H9 (cell line): ENCODE measurements around the gene MED13L. TPM values are rescaled to one million over a fixed set of nuclear protein-coding genes. Genes with fewer than 3 reads are reported as not detected.

Source experiments
- DNase-seq: peaks from one replicate; pipeline ENCODE4 v3.0.0-alpha.2; 2017
- H2AFZ ChIP-seq: one replicate; pipeline ENCODE4 v1.6.1; 2013; ENCODE audit warnings: mild to moderate bottlenecking, low read length, control low read depth, moderate library complexity
- H2AK5ac ChIP-seq: 2 replicates; pipeline ENCODE4 v1.6.1; 2013; ENCODE audit warnings: low read length, control low read depth, mixed read lengths; ENCODE audit not compliant: insufficient read length
- H2BK120ac ChIP-seq: one replicate; pipeline ENCODE4 v1.6.1; 2013; ENCODE audit warnings: low read depth, mild to moderate bottlenecking, low read length, control low read depth, inconsistent platforms; ENCODE audit not compliant: poor library complexity, severe bottlenecking
- H2BK12ac ChIP-seq: 2 replicates; pipeline ENCODE4 v1.6.1; 2013; ENCODE audit warnings: low read length, control low read depth, mixed read lengths, low read depth; ENCODE audit not compliant: insufficient read length
- H2BK15ac ChIP-seq: 2 replicates; pipeline ENCODE4 v1.6.1; 2013; ENCODE audit warnings: low read depth, low read length, control low read depth
- H2BK20ac ChIP-seq: one replicate; pipeline ENCODE4 v1.6.1; 2013; ENCODE audit warnings: low read depth, mild to moderate bottlenecking, low read length, control low read depth, inconsistent platforms; ENCODE audit not compliant: poor library complexity, severe bottlenecking
- H2BK5ac ChIP-seq: 2 replicates; pipeline ENCODE4 v1.6.1; 2013; ENCODE audit warnings: low read length, control low read depth, mixed read lengths; ENCODE audit not compliant: insufficient read length
- H3K14ac ChIP-seq: 2 replicates; pipeline ENCODE4 v1.6.1; 2013; ENCODE audit warnings: low read length, control low read depth; ENCODE audit not compliant: insufficient read depth
- H3K18ac ChIP-seq: 2 replicates; pipeline ENCODE4 v1.6.1; 2013; ENCODE audit warnings: low read depth, mild to moderate bottlenecking, mixed read lengths, low read length, control low read depth; ENCODE audit not compliant: insufficient read length
- H3K23ac ChIP-seq: 2 replicates; pipeline ENCODE4 v1.6.1; 2013; ENCODE audit warnings: low read length, control low read depth, mixed read lengths, low read depth; ENCODE audit not compliant: insufficient read length
- H3K23me2 ChIP-seq: 2 replicates; pipeline ENCODE4 v1.6.1; 2013; ENCODE audit warnings: low read depth, mild to moderate bottlenecking, mixed read lengths, low read length, control low read depth; ENCODE audit not compliant: insufficient read length, poor library complexity, severe bottlenecking
- H3K27ac ChIP-seq: 2 replicates; pipeline ENCODE4 v1.5.1; 2013; ENCODE audit warnings: low read length, control low read depth, mixed read lengths, low read depth; ENCODE audit not compliant: insufficient read length
- H3K27me3 ChIP-seq: 2 replicates; pipeline ENCODE4 v1.6.1; 2013; ENCODE audit warnings: low read length, control low read depth, inconsistent platforms; ENCODE audit not compliant: insufficient read depth
- H3K4ac ChIP-seq: 2 replicates; pipeline ENCODE4 v1.6.1; 2013; ENCODE audit warnings: low read depth, mild to moderate bottlenecking, control low read depth, inconsistent platforms, low read length, moderate library complexity
- H3K4me1 ChIP-seq: 2 replicates; pipeline ENCODE4 v1.6.1; 2013; ENCODE audit warnings: low read length, control low read depth, inconsistent platforms; ENCODE audit not compliant: insufficient read depth
- H3K4me2 ChIP-seq: 2 replicates; pipeline ENCODE4 v1.6.1; 2013; ENCODE audit warnings: low read length, control low read depth, mixed read lengths; ENCODE audit not compliant: insufficient read length, insufficient read depth
- H3K56ac ChIP-seq: 2 replicates; pipeline ENCODE4 v1.6.1; 2013; ENCODE audit warnings: low read depth, mild to moderate bottlenecking, mixed read lengths, low read length, control low read depth; ENCODE audit not compliant: insufficient read length
- H3K79me1 ChIP-seq: 2 replicates; pipeline ENCODE4 v1.6.1; 2013; ENCODE audit warnings: low read depth, mild to moderate bottlenecking, moderate library complexity, low read length, control low read depth, inconsistent platforms; ENCODE audit not compliant: insufficient read depth, poor library complexity, severe bottlenecking
- H3K79me2 ChIP-seq: 2 replicates; pipeline ENCODE4 v1.6.1; 2013; ENCODE audit warnings: low read length, control low read depth, inconsistent platforms; ENCODE audit not compliant: insufficient read depth
- H3K9ac ChIP-seq: 2 replicates; pipeline ENCODE4 v1.6.1; 2013; ENCODE audit warnings: low read length, control low read depth, mixed read lengths; ENCODE audit not compliant: insufficient read length; ENCODE audit errors: extremely low read depth
- H3K9me3 ChIP-seq: one replicate; pipeline ENCODE4 v1.6.1; 2013; ENCODE audit warnings: low read depth, low read length, inconsistent platforms; ENCODE audit not compliant: control insufficient read depth
- H3T11ph ChIP-seq: one replicate; pipeline ENCODE4 v1.6.1; 2013; ENCODE audit warnings: mild to moderate bottlenecking, low read length, control low read depth, inconsistent platforms
- H4K20me1 ChIP-seq: one replicate; pipeline ENCODE4 v1.6.1; 2013; ENCODE audit not compliant: control insufficient read depth, insufficient read length, insufficient read depth
- H4K5ac ChIP-seq: 2 replicates; pipeline ENCODE4 v1.6.1; 2013; ENCODE audit warnings: low read depth, mild to moderate bottlenecking, mixed read lengths, low read length, control low read depth; ENCODE audit not compliant: insufficient read length
- H4K8ac ChIP-seq: replicated peaks from 2 replicates; pipeline ENCODE4 v1.6.1; 2013; ENCODE audit warnings: low read length, control low read depth, mixed read lengths, low read depth; ENCODE audit not compliant: insufficient read length
- H4K91ac ChIP-seq: 2 replicates; pipeline ENCODE4 v1.6.1; 2013; ENCODE audit warnings: low read depth, mild to moderate bottlenecking, moderate library complexity, mixed read lengths, low read length, control low read depth; ENCODE audit not compliant: insufficient read length
- H3K27ac Mint-ChIP-seq, 3 experiments: 2 replicates in 2 of 3; 3 replicates in 1 of 3; pipeline ENCODE4 v1.8.0; 2020 to 2021; ENCODE audit warnings: mixed read lengths in 3 of 3, mild to moderate bottlenecking in 1 of 3, moderate library complexity in 1 of 3
- H3K27me3 Mint-ChIP-seq: 2 replicates; pipeline ENCODE4 v1.8.0; 2021; ENCODE audit warnings: low read depth, mild to moderate bottlenecking, moderate library complexity, mixed read lengths
- H3K36me3 Mint-ChIP-seq, 3 experiments: 2 replicates in 2 of 3; 3 replicates in 1 of 3; pipeline ENCODE4 v1.8.0; 2020 to 2021; ENCODE audit warnings: low read depth in 3 of 3, mixed read lengths in 3 of 3; ENCODE audit not compliant: insufficient read depth in 1 of 3
- H3K4me1 Mint-ChIP-seq, 2 experiments: 2 replicates each; pipeline ENCODE4 v1.8.0; 2020; ENCODE audit warnings: mixed read lengths in 2 of 2
- H3K4me3 Mint-ChIP-seq, 2 experiments: 2 replicates in 1 of 2; 3 replicates in 1 of 2; pipeline ENCODE4 v1.8.0; 2020 to 2021; ENCODE audit warnings: mild to moderate bottlenecking in 2 of 2, mixed read lengths in 2 of 2, moderate library complexity in 1 of 2
- H3K9me3 Mint-ChIP-seq, 2 experiments: 2 replicates in 1 of 2; 3 replicates in 1 of 2; pipeline ENCODE4 v1.8.0; 2020; ENCODE audit warnings: mild to moderate bottlenecking in 2 of 2, mixed read lengths in 2 of 2, moderate library complexity in 1 of 2
- CTCF ChIP-seq: fragments of 200-600 bp; sonication (generic); conservative IDR thresholded peaks from 3 replicates; pipeline ENCODE4 v1.8.0; 2021; ENCODE audit warnings: antibody characterized with exemption, mild to moderate bottlenecking
- WGBS: extraction: QIAGEN DNeasy Blood & Tissue Kit; methylation state at CpG from one replicate; pipeline ENCODE4 v1.1.7; 2013; ENCODE audit warnings: missing lambda C conversion rate, low lambda C conversion rate, mixed read lengths; ENCODE audit not compliant: insufficient read length; ENCODE audit errors: extremely low coverage; 5-methylcytosine and 5-hydroxymethylcytosine counted together
- total RNA-seq: library from RNA; stranded (reverse); gene quantifications from 2 replicates; pipeline ENCODE4 v1.2.1, GENCODE V29; 2021

Gene MED13L
- total RNA-seq, 1 experiment from 2014 or later, result 52.4 TPM

- H3K56ac ChIP-seq, result no peak overlapping the region
- no peak overlapping the region for H3K14ac ChIP-seq
- no peaks in the 10 kb centered on the region for H4K20me1 ChIP-seq
- no peaks in the 10 kb centered on the region for H3K23me2 ChIP-seq
- H3K4me1 ChIP-seq, result no peaks in the 10 kb centered on the region
- H3K18ac ChIP-seq, result no peak overlapping the region
- no peak overlapping the region for H2AFZ ChIP-seq
- H3K9ac ChIP-seq, result no peak overlapping the region
- H2BK120ac ChIP-seq, result no peak overlapping the region
- no peak overlapping the region for H3K4ac ChIP-seq
- TF ChIP-seq CTCF, result no peak
- H2BK5ac ChIP-seq, result no peak overlapping the region
- Mint-ChIP-seq H3K27me3 (no peaks in the 10 kb centered on the region), H3K4me3 (no peak overlapping the region), H3K9me3 (no peaks in the 10 kb centered on the region), H3K36me3 (no peaks in the 10 kb centered on the region), H3K27ac (peak overlapping the region in 2 of 3 experiments; percentile 3 to 5; a peak in 1 of 7 replicates), H3K4me1 (peaks cover 15 to 19% of the 10 kb centered on the region in 2 experiments)
- H4K91ac ChIP-seq, result no peak overlapping the region
- no CpG with 5 or more reads among the region's 9 CpGs for WGBS
- H3K23ac ChIP-seq, result no peak overlapping the region
- no peak overlapping the region for H4K8ac ChIP-seq
- no peak overlapping the region for H4K5ac ChIP-seq
- H3K9me3 ChIP-seq, result no peaks in the 10 kb centered on the region
- H2BK12ac ChIP-seq, result no peak overlapping the region
- H3K27ac ChIP-seq, result no peak overlapping the region
- no peak overlapping the region for H3K4me2 ChIP-seq
- H2BK20ac ChIP-seq, result no peak overlapping the region
- H3K79me1 ChIP-seq, result peaks cover under 1% of the 10 kb centered on the region
- no peaks in the 10 kb centered on the region for H3K27me3 ChIP-seq
- DNase-seq, result no peak
- H2AK5ac ChIP-seq, result no peak overlapping the region
- H3K79me2 ChIP-seq, result no peaks in the 10 kb centered on the region
- H2BK15ac ChIP-seq, result no peak overlapping the region
- H3T11ph ChIP-seq, result no peak overlapping the region
Observed at GRCh38 chr12:116068853-116069252, 208.6 kb downstream of the MED13L start.
